ENCODE measurements around the gene GABBR1. TPM values are rescaled to one million over a fixed set of nuclear protein-coding genes. Genes with fewer than 3 reads are reported as not detected.

Gene GABBR1
- polyA plus RNA-seq, 1 of the 3 experiments (the other 2 are of a cell fraction), result 26.8 TPM

DNA sequence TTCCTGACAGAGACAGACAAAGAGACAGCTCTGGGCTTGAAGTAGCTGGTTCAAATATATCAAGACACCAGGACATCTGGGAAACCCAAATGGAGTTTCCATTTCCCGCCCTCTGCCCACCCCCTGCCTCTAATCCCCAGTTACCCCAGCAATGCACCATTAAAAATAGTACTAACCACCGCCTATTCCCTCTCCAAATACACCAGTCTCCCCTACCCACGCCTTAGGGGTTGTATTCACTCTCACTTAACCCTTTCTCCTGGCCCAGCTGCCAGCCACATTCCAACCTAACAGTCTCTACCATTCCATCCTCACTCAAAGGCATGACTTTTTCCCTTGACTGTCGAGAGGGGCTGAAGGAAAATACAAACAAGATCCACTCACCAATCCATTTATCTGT lies 22.4 kb downstream of the GABBR1 start:
- Histone ChIP-seq H3K9ac (no peak overlapping the region), H3K27ac (ENCODE audit: low read depth in 2 of 2, low read length in 1 of 2) (no peak overlapping the region), H3K9me2 (no peaks in the 10 kb centered on the region), H3K4me3 (ENCODE audit: low read depth in 2 of 2, low read length in 1 of 2) (no peak overlapping the region), H3K36me3 (replicated peaks in 1 of 2; ENCODE audit: control insufficient read depth in 1 of 2, insufficient read depth in 2 of 2, low read length in 1 of 2) (peaks cover 36 to 66% of the 10 kb centered on the region in 2 experiments), H2AFZ (ENCODE audit: low read depth) (no peak overlapping the region), H4K20me1 (ENCODE audit: insufficient read depth) (no peaks in the 10 kb centered on the region), H3K27me3 (ENCODE audit: insufficient read depth) (no peaks in the 10 kb centered on the region), H3F3A (replicated peaks; ENCODE audit: insufficient read depth) (no peaks in the 10 kb centered on the region), H3K79me2 (ENCODE audit: insufficient read depth) (no peaks in the 10 kb centered on the region), H3K4me1 (ENCODE audit: control insufficient read depth in 1 of 2, insufficient read depth in 2 of 2, low read depth in 1 of 2, low read length in 1 of 2) (no peaks in the 10 kb centered on the region), H3K4me2 (no peak overlapping the region), H3K9me3 (no peaks in the 10 kb centered on the region)
- POLR2A ChIA-PET, result no interaction called here
- TF ChIP-seq CHD2 (IDR thresholded peaks at IDR 0.05; ENCODE audit: low read length, partially characterized antibody) (no peak), RXRA (IDR thresholded peaks at IDR 0.05; ENCODE audit: borderline replicate concordance, low read depth) (no peak), EZH2phosphoT487 (IDR thresholded peaks at IDR 0.05; ENCODE audit: borderline replicate concordance, low read depth) (no peak)
- TF ChIP-seq, protein P1, sequence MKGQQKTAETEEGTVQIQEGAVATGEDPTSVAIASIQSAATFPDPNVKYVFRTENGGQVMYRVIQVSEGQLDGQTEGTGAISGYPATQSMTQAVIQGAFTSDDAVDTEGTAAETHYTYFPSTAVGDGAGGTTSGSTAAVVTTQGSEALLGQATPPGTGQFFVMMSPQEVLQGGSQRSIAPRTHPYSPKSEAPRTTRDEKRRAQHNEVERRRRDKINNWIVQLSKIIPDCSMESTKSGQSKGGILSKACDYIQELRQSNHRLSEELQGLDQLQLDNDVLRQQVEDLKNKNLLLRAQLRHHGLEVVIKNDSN (IDR thresholded peaks at IDR 0.05; ENCODE audit: borderline replicate concordance, low read depth), result no peak
- CTCF ChIA-PET, result interaction anchor here (1.2 to 2.2 kb wide), 2 partner anchors 21 to 40 kb away, joined by 3 to 6 read pairs; no protein-coding TSS in a partner anchor
- DNase-seq, result no peak
- 87% methylated on average over 4 of the region's 4 CpGs for WGBS (ENCODE audit: low lambda C conversion rate)

DNA sequence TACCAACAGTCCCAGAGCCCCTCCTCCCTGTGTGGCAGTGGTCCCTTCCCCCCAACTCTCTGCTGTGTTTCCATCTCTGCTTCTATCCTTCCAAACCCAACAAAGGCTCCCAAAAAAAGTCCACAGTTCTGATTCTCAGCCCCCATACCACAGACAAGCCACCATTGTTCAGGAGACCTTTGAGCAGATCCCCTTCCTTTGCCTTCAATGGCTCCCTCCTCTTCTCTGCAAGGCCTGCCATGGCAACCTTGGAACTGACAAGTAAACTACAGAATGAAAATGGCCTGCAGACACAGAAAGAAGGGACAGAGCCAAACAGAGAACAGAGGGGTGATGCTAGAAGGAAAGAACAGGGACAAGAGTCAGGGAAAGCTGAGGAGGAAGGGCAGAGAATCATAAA lies 24.9 kb downstream of the GABBR1 start:
- Histone ChIP-seq H3K4me3 (ENCODE audit: low read depth in 2 of 2, low read length in 1 of 2) (no peak overlapping the region), H3F3A (replicated peaks; ENCODE audit: insufficient read depth) (no peaks in the 10 kb centered on the region), H3K27me3 (ENCODE audit: insufficient read depth) (no peaks in the 10 kb centered on the region), H3K36me3 (replicated peaks in 1 of 2; ENCODE audit: control insufficient read depth in 1 of 2, insufficient read depth in 2 of 2, low read length in 1 of 2) (peaks cover 26 to 61% of the 10 kb centered on the region in 2 experiments), H3K9me2 (no peaks in the 10 kb centered on the region), H3K4me2 (no peak overlapping the region), H3K27ac (ENCODE audit: low read depth in 2 of 2, low read length in 1 of 2) (no peak overlapping the region), H3K79me2 (ENCODE audit: insufficient read depth) (no peaks in the 10 kb centered on the region), H4K20me1 (ENCODE audit: insufficient read depth) (no peaks in the 10 kb centered on the region), H3K4me1 (ENCODE audit: control insufficient read depth in 1 of 2, insufficient read depth in 2 of 2, low read depth in 1 of 2, low read length in 1 of 2) (peaks cover 0 to 8% of the 10 kb centered on the region in 2 experiments; a peak in 1 of 4 replicates), H3K9ac (no peak overlapping the region), H3K9me3 (no peaks in the 10 kb centered on the region), H2AFZ (ENCODE audit: low read depth) (no peak overlapping the region)
- TF ChIP-seq, protein P1 (IDR thresholded peaks at IDR 0.05; ENCODE audit: borderline replicate concordance, low read depth), result no peak
- no peak for TF ChIP-seq ELF1 (IDR thresholded peaks at IDR 0.05)
- TF ChIP-seq, protein P2, sequence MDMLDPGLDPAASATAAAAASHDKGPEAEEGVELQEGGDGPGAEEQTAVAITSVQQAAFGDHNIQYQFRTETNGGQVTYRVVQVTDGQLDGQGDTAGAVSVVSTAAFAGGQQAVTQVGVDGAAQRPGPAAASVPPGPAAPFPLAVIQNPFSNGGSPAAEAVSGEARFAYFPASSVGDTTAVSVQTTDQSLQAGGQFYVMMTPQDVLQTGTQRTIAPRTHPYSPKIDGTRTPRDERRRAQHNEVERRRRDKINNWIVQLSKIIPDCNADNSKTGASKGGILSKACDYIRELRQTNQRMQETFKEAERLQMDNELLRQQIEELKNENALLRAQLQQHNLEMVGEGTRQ (IDR thresholded peaks at IDR 0.05; ENCODE audit: borderline replicate concordance, low read depth, low read length), result no peak
- TF ChIP-seq FOXM1 (IDR thresholded peaks at IDR 0.05; ENCODE audit: low read depth), result no peak
- no peak for TF ChIP-seq FOSL2 (IDR thresholded peaks at IDR 0.05; ENCODE audit: borderline replicate concordance, low read depth)
- CTCF ChIA-PET, result interaction anchor here (1.3 to 1.9 kb wide), 2 partner anchors 18 to 46 kb away, joined by 3 to 7 read pairs; no protein-coding TSS in a partner anchor
- no peak for DNase-seq
- POLR2A ChIA-PET, result no interaction called here
